GM18511 (cell line): ENCODE results near the gene HSPA1L.
A peak's percentile ranks its signal among the peaks of the same experiment; 100 is the strongest.
"Not testable (repeated sequence)": the region's sequence is repeated elsewhere in the genome, so short reads cannot be mapped to it uniquely, and the experiment has no call there.

Source experiments
- ATAC-seq: cut with Tn5 transposase; IDR thresholded peaks from one replicate; pipeline ENCODE4 v1.9.1; 2021; ENCODE audit warnings: mild to moderate bottlenecking, moderate library complexity; ENCODE audit not compliant: unreplicated experiment

The HSPA1L gene

DNA sequence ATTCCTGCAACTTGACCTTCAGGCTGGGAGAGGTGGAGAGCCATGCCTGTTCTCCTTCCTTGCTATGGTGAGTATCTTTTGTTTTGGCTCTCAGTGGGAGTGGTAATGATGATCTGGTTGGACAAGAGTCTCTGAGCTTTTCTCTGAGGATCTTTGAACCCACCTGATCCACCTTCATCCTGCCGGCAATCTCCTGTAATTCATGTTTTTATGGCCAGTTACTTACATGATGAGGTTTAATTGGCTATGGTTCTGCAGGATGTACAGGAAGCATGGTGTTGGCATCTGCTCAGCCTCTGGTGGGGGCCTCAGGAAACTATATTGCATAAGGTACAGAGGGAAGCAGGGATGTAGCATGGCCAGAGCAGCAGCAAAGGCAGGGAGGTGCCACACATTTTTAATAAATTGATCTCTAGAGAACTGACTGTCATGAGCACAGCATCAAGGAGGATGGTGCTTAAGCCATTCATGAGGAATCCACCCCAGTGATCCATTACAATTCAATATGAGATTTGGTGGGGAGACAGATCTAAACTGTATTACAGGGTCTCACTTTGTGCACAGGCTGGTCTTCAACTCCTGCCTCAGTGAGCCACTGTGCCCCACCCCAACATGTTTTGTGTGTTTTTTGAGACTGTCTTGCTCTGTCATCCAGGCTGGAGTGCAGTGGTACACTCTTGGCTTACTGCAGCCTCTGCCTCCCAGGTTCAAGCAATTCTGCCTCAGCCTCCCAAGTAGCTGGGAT, 22.5 kb upstream of the HSPA1L start:
- no peak for ATAC-seq

DNA sequence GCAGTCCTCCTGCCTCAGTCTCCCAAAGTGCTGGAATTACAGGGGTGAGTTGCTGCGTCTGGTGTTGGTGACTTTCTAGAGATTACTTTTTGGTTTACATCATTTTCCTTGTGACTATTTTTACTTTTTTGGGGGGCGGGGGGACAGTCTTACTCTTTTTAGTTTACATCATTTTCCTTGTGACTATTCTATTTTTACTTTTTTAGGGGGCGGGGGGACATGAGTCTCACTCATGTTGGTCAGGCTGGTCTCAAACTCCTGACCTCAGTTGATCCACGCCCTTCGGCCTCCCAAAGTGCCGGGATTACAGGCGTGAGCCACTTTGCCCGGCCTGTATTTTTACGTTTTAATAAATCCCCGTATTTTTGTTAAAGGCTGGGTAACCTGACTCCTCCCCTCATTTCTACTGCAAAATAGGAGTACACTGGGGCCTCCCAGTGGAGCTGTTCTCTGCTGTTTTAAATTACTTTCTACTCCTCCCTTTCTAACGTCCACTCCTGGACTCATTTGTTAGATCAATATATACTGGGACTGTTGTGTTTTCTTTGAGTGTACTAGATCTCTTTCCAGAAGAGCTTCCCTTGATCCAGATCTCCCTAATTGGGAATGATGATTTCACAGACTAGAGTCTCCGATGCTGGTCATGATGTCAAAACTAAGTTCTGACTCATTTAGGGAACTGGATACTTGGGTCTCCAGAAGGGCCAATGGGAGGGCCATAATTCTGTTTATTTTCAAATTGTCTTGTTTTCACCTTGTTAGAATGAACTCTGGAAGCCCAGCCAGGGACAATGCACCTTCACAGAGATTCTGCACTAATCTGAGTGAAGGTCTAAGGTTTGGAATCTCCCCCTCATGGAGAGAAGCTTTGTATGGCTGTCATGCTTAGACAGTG, 21.6 kb upstream of the HSPA1L start:
- ATAC-seq = no peak

DNA sequence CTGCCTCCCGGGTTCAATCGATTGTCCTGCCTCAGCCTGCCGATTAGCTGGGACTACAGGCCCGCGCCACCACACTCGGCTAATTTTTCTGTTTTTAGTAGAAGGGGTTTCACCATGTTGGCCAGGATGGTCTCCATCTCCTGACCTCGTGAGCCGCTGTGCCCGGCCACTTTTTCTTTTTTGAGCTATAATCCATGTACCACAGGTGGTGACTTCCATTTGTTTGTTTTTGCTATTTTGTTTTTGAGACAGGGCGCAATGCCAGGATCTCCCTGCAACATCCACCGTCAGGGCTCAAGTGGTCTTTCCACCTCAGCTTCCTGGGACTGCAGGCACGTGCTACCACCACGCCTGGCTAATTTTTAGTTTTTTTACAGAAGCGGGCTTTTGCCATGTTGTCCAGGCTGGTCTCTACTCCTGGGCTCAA, 21.0 kb upstream of the HSPA1L start:
- no peak for ATAC-seq

DNA sequence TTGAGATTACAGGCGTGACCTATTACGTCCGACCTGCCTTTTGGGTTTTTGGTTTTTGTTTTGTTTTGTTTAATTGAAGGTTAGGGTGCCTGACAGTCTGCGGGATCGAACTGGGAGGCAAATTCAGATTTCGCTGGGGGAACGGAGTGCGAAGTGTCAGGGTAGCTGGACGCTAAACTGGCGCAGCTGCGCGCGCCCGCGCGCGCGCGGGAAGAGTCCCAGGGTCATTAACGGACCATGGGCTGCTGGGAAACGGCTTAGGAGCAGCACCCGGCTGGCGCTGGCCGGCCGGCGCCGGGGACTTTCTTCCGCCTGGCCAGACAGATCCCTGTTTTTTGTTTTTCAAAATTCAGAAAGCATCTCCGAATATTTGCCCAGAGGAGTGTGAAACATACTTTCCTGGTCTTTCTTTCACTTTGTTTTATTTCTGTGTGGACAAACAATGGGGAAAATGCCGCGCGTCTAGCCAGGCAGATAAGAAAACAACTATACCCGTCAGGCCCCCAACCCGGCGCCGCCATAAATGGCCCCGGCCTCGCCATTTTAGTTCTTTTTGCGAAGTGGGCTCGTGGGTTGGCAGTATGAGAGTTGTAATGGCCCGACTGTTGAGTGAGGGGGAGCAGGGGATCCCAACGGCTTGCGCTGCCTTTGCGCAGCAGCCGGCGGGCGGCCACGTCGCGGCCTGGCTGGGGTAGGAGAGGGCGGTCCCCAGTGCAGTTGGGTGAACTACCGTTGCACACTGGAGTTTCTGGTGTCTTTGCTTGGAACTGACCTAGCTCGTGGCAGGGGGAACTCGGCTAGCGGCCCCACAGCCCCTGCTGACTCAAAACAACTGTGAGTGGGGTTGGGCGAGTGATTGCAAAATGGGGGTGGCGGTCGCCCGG, 19.5 kb upstream of the HSPA1L start:
- ATAC-seq = no peak

DNA sequence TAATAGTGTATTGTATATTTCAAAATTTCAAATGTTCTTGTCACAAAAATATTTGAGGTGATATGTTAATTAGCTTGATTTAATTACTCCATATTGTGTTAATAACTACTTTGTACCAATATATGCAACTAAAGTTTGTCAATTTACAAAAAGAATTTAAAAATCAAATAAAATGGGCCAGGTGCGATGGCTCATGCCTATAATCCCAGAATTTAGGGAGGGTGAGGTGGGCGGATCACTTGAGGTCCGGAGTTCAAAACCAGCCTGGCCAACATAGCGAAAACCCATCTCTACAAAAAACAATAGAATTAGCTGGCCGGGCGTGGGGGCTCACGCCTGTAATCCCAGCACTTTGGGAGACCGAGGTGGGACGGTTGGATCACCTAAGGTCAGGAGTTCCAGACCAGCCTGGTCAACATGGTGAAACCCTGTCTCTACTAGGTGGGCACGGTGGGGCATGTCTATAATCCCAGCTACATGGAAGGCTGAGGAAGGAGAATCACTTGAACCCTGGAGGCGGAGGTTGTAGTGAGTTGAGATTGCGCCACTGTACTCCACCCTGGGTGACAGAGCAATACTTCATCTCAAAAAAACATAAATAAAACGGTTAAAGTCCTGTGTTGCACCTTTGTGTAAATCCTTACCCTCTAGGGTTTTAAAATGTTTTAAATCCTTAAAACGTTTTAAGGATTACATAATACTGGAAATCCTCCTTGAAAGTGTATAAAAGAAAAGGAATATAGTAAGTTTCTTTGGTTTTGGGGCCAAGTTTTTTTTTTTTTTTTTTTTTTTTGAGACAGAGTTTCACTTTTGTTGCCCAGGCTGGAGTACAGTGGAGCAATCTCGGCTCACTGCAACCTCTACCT, 16.5 kb upstream of the HSPA1L start:
- no peak for ATAC-seq

DNA sequence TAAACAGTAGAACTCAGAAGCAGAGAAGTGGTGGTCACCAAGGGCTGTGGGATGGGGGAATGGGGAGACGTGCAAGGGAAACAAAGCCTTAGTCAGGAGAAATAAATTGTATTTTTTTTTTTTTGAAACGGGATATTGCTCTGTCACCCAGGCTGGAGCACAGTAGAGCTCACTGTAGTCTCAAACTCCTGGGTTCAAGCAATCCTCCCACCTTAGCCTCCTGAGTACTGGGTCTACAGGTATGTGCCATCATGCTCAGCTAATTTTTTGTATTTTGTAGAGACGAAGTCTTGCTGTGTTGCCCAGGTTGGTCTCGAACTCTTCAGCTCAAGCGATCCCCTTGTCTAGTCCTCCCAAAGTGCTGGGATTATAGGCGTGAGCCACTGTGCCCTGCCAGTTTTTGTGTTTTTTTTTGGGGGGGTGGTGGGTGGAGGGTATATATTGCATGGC, 15.8 kb upstream of the HSPA1L start:
- no peak for ATAC-seq

DNA sequence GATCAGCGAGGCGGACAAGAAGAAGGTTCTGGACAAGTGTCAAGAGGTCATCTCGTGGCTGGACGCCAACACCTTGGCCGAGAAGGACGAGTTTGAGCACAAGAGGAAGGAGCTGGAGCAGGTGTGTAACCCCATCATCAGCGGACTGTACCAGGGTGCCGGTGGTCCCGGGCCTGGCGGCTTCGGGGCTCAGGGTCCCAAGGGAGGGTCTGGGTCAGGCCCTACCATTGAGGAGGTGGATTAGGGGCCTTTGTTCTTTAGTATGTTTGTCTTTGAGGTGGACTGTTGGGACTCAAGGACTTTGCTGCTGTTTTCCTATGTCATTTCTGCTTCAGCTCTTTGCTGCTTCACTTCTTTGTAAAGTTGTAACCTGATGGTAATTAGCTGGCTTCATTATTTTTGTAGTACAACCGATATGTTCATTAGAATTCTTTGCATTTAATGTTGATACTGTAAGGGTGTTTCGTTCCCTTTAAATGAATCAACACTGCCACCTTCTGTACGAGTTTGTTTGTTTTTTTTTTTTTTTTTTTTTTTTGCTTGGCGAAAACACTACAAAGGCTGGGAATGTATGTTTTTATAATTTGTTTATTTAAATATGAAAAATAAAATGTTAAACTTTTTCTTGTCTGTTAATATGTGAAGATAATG, 14.7 kb upstream of the HSPA1L start:
- no peak for ATAC-seq

DNA sequence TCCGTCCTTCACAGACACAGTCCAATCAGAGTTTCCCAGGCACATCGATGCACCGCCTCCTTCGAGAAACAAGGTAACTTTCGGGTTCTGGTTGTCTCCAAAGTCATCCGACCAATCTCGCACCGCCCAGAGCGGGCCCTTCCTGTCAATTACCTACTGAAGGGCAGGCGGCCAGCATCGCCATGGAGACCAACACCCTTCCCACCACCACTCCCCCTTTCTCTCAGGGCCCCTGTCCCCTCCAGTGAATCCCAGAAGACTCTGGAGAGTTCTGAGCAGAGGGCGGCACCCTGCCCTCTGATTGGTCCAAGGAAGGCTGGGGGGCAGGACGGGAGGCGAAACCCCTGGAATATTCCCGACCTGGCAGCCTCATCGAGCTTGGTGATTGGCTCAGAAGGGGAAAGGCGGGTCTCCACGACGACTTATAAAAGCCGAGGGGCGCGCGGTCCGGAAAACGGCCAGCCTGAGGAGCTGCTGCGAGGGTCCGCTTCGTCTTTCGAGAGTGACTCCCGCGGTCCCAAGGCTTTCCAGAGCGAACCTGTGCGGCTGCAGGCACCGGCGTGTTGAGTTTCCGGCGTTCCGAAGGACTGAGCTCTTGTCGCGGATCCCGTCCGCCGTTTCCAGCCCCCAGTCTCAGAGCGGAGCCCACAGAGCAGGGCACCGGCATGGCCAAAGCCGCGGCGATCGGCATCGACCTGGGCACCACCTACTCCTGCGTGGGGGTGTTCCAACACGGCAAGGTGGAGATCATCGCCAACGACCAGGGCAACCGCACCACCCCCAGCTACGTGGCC, 12.4 kb upstream of the HSPA1L start, which contains the start of gene HSPA1B:
Gene HSPA1B, plus strand, starts transcription at position 453 of the 794 bp plus-strand sequence. Its CDS starts 213 bp downstream, at position 666.
- peak; percentile 76 for ATAC-seq

DNA sequence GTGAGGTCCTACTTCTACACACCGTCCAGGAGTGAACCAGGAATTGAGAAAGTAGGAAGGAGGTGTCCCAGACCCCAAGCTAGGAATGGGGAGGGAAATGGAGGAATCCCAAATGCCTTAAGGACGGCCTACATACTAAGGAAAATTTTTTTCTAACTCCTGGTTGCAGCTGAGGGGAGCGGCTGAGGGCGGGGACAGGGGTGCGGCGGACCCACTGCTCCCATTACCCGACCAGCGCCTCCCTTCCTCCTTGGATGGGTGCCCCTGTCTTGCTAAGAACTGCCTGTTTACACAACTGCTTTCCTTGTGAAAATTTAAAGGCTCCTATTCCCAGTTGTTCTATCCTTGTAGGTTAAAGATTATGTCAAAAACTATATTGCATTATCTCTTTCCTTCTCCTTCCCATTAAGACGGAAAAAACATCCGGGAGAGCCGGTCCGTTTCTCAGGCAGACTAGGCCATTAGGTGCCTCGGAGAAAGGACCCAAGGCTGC, 11.8 kb upstream of the HSPA1L start:
- ATAC-seq = peak; percentile 24

DNA sequence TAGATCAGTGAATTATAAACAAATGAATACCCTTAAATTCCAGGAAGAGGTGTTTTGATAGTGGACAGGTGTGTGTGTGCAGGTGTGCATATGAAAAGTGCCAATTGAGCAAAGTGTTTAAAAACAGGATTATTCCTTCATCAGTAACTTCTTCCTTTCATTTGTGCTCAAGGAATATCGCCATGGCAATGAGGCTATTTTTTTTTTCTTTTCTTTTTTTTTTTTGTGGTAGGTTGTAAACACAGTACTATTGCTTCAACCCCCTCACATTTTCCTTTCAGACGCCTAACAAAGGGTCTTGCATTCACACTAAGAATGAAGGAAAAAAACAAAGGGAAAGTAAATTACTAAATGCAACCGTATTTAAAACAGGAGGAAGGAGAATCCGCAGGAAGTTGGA, 10.5 kb upstream of the HSPA1L start:
- ATAC-seq = no peak

DNA sequence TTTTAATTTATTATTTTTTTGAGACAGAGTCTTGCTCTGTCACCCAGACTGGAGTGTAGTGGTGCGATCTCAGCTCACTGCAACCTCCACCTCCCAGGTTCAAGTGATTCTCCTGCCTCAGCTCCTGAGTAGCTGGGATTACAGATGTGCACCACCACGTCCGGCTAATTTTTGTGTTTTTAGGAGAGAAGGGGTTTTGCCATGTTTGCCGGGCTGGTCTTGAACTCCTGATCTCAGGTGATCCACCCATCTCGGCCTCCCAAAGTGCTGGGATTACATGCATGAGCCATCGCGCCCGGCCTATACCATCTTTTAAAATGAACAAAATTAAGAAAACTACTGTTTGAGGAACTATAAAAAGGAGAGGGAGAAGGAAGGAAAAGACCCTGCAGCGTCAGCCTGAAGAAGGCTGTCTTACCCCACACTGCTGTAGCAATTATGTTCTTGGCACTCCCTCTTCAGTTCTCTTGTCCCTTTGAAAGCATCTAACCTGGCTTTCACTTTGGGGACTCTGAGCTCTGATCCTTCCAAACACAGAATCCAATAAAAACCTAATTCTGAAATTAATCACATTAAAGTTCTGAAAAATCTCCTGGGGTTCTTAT, 8.6 kb upstream of the HSPA1L start:
- ATAC-seq = not testable (repeated sequence)

DNA sequence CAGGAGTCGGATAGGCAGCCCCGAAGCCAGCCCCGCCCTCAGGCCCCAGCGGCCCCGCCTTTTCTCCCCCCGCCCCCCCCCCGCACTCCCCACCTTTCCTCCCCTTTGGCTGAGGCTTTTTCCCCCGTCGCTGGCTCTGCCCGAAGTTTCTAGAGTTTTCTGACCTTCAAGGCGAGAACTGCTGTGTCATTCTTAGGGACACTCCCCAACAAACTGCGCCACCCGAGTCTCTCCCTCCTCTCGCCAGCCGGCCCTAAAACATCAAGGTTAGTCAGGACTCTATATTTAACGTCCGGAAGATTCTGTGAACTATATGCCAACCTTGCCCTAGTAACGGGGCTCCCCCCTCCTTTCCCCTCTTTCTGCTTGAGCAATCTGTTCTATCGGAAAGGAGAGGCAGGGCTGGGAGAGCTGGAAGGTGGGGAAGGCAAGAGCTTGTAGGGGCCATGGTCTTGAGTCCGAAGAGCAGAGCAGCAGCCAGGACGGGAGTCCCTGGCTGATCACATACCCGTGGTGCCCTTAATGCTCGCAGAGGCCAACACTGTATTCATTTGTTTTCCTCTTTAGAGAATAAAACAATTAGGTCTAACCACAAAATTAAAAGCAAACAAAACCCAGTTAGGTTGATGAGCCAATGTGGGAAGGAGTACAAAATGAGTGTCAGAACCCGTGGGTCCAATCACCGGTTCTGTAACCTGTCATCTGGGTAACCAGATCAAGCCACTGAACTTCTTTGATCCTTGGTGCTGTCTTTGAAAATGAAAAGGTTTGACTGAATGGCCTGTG, 7.1 kb upstream of the HSPA1L start:
- no peak for ATAC-seq

DNA sequence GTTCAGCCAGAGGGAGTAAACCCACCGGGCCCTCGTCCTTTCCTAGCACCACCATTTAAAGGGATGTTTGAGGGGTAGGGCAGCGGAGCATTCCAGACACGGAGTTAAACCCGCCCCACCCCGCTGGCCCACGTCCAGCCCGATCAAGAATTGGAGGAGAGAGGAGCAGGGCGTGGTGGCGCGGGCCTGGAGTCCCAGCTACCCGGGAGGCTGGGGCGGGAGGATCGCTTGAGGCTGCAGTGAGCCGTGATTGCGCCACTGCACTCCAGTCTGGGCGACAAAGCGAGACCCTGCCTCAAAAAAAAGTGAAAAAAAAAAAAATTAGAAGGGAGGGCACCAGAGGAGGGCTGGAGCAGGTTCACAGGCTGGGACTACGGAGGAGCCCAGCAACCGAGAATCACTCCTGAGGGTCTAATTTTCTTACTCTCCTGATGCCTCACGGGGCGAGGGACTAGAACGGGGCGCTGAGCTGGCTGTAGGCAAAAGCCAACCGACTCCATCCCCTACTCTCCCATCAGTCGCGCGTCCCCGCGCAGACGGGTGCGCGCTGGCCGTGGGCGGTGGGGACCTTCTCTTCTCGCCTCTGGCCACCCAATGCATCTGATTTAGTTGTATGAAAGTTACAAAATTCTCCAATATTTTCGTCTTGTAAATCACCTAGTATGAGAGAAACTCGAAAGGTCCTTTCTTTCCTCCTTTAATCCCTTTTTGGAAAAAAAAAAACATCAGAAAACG, 6.4 kb upstream of the HSPA1L start:
- ATAC-seq = no peak

DNA sequence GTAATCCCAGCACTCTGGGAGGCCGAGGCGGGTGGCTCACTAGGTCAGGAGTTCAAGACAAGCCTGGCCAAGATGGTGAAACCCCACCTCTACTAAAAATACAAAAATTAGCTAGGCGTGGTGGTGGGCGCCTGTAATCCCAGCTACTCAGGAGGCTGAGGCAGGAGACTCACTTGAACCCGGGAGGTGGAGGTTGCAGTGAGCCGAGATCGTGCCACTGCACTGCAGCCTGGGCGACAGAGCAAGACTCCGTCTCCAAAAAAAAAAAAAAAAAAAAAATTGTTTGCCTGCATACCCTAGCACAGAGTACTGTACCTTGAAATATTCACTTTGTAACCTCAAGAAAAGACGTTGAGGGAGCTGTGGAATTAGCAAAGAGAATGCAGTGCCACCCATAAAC, 5.3 kb upstream of the HSPA1L start:
- not testable (repeated sequence) for ATAC-seq

DNA sequence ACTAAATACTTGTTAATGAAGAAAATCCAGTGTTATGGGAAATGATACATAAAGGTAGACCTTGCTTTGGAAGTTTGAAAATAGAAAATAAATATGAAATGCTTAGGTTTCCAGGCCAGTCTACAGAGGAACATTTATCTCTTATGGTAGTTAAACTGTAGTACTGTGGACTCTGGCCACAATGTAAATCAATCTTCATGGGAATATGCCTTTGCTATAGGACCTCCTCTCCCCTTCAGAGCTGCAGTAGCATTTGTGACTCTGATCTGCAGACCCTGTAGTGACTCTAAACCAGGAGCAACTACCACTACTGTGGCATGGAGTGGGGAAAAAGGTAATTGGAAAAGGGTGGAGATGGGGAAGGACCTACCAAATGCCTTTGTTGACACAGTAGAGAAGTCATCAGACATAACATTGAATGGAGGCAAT, 4.8 kb upstream of the HSPA1L start:
- ATAC-seq = no peak

DNA sequence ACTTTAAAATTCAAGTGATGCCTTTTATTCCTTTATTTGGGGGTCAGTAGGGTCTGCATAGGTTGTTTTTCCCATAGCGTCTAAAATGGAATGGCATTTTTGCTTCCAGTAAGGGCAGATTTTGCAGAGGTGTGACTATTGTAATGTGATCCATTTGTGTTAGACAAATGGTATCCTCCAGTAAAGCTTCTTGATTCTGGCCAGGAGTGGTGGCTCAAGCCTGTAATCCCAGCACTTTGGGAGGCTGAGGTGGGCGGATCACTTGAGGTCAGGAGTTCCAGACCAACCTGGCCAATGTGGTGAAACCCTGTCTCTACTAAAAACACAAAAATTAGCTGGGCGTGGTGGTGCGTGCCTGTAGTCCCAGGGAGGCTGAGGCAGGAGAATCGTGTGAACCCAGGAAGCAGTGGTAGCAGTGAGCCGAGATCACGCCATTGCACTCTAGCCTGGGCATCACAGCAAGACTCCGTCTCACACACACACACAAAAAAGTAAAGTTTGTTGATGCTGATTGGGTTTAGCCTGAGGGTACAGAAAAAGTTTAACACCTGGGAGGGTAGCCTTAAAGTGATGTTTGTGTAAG, 2.9 kb upstream of the HSPA1L start:
- not testable (repeated sequence) for ATAC-seq
